ENCODE measurements around the gene C16orf96.

The C16orf96 gene

GRCh38 chr16:4603624-4604170 is 47.6 kb downstream of the C16orf96 start:
- Histone ChIP-seq H3K4me3 (ENCODE audit: low read depth in 1 of 2, low read length in 2 of 2) (no peak overlapping the region), H3K4me2 (ENCODE audit: insufficient read depth, low read length) (no peak overlapping the region), H3K4me1 (ENCODE audit: insufficient read depth, low read length) (no peaks in the 10 kb centered on the region), H3K9ac (ENCODE audit: low read depth, low read length) (no peak overlapping the region), H3K27me3 (ENCODE audit: insufficient read depth, low read length, poor library complexity) (no peaks in the 10 kb centered on the region), H4K20me1 (ENCODE audit: insufficient read depth, low read length) (peaks cover 16% of the 10 kb centered on the region), H3K36me3 (ENCODE audit: insufficient read depth, low read length) (peaks cover 12% of the 10 kb centered on the region), H3K79me2 (ENCODE audit: insufficient read depth, low read length) (no peaks in the 10 kb centered on the region), H3K9me3 (ENCODE audit: insufficient read depth, low read length, severe bottlenecking) (no peaks in the 10 kb centered on the region), H3K27ac (ENCODE audit: low read length) (no peak overlapping the region), H2AFZ (ENCODE audit: low read depth, low read length) (no peak overlapping the region)
- TF ChIP-seq EZH2 (IDR thresholded peaks at IDR 0.05; ENCODE audit: borderline replicate concordance, low read depth, low read length, severe bottlenecking) (no peak), CTCF (IDR thresholded peaks at IDR 0.05; ENCODE audit: borderline replicate concordance, extremely low read depth, low read length, poor library complexity, severe bottlenecking) (no peak)
- no peak for DNase-seq
- no peak for ATAC-seq (ENCODE audit: insufficient read depth, low read depth)

DNA sequence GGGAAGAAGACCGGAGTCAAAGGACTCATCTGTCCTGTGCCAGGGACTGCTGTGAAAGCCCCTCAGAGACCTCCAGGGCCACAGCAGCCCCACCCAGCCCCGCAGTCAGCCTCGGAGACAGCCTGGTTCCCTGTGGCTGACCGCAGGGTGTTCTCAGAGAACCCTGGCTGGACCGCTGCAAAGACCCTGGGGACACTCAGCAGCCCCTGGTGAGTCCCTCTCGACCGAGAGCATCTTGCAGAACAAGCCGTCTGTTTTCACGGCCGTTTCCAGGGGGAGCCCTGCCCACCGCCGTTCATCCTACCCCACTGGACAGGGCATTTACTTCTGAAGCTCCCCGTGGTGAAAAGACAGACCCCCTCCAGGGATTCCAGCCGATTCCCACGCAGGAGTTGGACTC is 48.3 kb downstream of the C16orf96 start:
- no peak overlapping the region for H3K4me2 ChIP-seq (ENCODE audit: insufficient read depth, low read length)
- peaks cover 18% of the 10 kb centered on the region for H3K36me3 ChIP-seq (ENCODE audit: insufficient read depth, low read length)
- peaks cover 22% of the 10 kb centered on the region for H4K20me1 ChIP-seq (ENCODE audit: insufficient read depth, low read length)
- no peak overlapping the region for H3K4me3 ChIP-seq (ENCODE audit: low read depth in 1 of 2, low read length in 2 of 2)
- H3K79me2 ChIP-seq (ENCODE audit: insufficient read depth, low read length), result no peaks in the 10 kb centered on the region
- no peak; the same call in 2 of the 3 replicates for ATAC-seq (ENCODE audit: insufficient read depth, low read depth)
- H2AFZ ChIP-seq (ENCODE audit: low read depth, low read length), result no peak overlapping the region
- H3K27ac ChIP-seq (ENCODE audit: low read length), result no peak overlapping the region
- TF ChIP-seq CTCF (IDR thresholded peaks at IDR 0.05; ENCODE audit: borderline replicate concordance, extremely low read depth, low read length, poor library complexity, severe bottlenecking) (no peak), EZH2 (IDR thresholded peaks at IDR 0.05; ENCODE audit: borderline replicate concordance, low read depth, low read length, severe bottlenecking) (no peak)
- no peak overlapping the region for H3K9ac ChIP-seq (ENCODE audit: low read depth, low read length)
- no peaks in the 10 kb centered on the region for H3K27me3 ChIP-seq (ENCODE audit: insufficient read depth, low read length, poor library complexity)
- DNase-seq, result no peak
- no peaks in the 10 kb centered on the region for H3K4me1 ChIP-seq (ENCODE audit: insufficient read depth, low read length)
- H3K9me3 ChIP-seq (ENCODE audit: insufficient read depth, low read length, severe bottlenecking), result no peaks in the 10 kb centered on the region

- H3K4me1 ChIP-seq (ENCODE audit: insufficient read depth, low read length), result no peaks in the 10 kb centered on the region
- H3K4me3 ChIP-seq (ENCODE audit: low read depth in 1 of 2, low read length in 2 of 2), result no peak overlapping the region
- H3K9ac ChIP-seq (ENCODE audit: low read depth, low read length), result no peak overlapping the region
- no peaks in the 10 kb centered on the region for H3K27me3 ChIP-seq (ENCODE audit: insufficient read depth, low read length, poor library complexity)
- no peak overlapping the region for H2AFZ ChIP-seq (ENCODE audit: low read depth, low read length)
- peaks cover 41% of the 10 kb centered on the region for H4K20me1 ChIP-seq (ENCODE audit: insufficient read depth, low read length)
- no peaks in the 10 kb centered on the region for H3K9me3 ChIP-seq (ENCODE audit: insufficient read depth, low read length, severe bottlenecking)
- TF ChIP-seq EZH2 (IDR thresholded peaks at IDR 0.05; ENCODE audit: borderline replicate concordance, low read depth, low read length, severe bottlenecking) (no peak), CTCF (IDR thresholded peaks at IDR 0.05; ENCODE audit: borderline replicate concordance, extremely low read depth, low read length, poor library complexity, severe bottlenecking) (no peak)
- H3K36me3 ChIP-seq (ENCODE audit: insufficient read depth, low read length), result peaks cover 23% of the 10 kb centered on the region
- no peak for ATAC-seq (ENCODE audit: insufficient read depth, low read depth)
- no peak for DNase-seq
- H3K79me2 ChIP-seq (ENCODE audit: insufficient read depth, low read length), result peaks cover 10% of the 10 kb centered on the region
- no peak overlapping the region for H3K4me2 ChIP-seq (ENCODE audit: insufficient read depth, low read length)
- no peak overlapping the region for H3K27ac ChIP-seq (ENCODE audit: low read length)
These were observed 50.2 kb downstream of the C16orf96 start for GRCh38 chr16:4606354-4606753.
